Fibroblast of pulmonary artery (primary cell): ENCODE measurements around the gene RTL10.
A peak's percentile ranks its signal among the peaks of the same experiment; 100 is the strongest.
"Not testable (repeated sequence)": the region's sequence is repeated elsewhere in the genome, so short reads cannot be mapped to it uniquely, and the experiment has no call there.

Experiments used
- DNase-seq: peaks from one replicate; pipeline ENCODE4 v3.0.0-alpha.2; 2010; ENCODE audit warnings: low read depth
- H3K4me3 ChIP-seq: replicated peaks from 2 replicates; pipeline ENCODE4 v1.5.1; 2011; ENCODE audit warnings: low read depth, mild to moderate bottlenecking, control low read depth, low read length, moderate library complexity
- TF ChIP-seq, protein P1 (sequence below): IDR thresholded peaks from 2 replicates; pipeline ENCODE4 v1.5.1; 2011; ENCODE audit warnings: mild to moderate bottlenecking, control low read depth, low read length, inconsistent platforms; ENCODE audit errors: missing control alignments

Gene RTL10

DNA sequence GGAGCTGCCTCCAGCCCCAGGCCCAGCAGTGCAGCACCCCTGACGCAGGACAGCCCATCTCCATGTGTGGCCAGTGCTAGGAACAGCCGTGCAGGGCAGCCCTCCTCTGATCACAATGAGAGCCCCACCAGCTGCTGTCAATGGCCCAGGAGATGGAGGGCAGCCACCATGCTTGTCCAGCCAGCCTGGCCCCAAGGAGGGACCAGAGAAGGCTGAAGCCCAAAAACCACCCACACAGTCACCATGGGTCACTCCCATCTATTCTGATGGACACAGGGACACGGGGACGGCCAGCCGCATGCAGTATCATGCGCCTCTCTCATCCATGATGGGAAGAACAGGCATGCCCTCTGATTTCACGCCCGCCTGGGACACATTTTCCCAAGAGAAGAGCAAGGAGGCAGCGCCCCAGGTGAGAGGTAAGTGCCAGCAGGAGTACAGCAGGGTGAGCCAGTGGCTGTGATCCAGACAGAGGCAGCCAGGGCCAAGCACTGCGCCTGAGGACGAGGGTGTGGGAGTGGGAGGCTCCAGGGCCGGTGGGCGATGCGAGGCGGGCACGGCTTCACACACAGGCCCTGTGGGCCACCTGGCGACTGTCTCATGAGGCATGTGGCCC is 33.6 kb upstream of the RTL10 start:
- TF ChIP-seq, protein P1, sequence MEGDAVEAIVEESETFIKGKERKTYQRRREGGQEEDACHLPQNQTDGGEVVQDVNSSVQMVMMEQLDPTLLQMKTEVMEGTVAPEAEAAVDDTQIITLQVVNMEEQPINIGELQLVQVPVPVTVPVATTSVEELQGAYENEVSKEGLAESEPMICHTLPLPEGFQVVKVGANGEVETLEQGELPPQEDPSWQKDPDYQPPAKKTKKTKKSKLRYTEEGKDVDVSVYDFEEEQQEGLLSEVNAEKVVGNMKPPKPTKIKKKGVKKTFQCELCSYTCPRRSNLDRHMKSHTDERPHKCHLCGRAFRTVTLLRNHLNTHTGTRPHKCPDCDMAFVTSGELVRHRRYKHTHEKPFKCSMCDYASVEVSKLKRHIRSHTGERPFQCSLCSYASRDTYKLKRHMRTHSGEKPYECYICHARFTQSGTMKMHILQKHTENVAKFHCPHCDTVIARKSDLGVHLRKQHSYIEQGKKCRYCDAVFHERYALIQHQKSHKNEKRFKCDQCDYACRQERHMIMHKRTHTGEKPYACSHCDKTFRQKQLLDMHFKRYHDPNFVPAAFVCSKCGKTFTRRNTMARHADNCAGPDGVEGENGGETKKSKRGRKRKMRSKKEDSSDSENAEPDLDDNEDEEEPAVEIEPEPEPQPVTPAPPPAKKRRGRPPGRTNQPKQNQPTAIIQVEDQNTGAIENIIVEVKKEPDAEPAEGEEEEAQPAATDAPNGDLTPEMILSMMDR = no peak
- DNase-seq = no peak
- H3K4me3 ChIP-seq = no peak overlapping the region

DNA sequence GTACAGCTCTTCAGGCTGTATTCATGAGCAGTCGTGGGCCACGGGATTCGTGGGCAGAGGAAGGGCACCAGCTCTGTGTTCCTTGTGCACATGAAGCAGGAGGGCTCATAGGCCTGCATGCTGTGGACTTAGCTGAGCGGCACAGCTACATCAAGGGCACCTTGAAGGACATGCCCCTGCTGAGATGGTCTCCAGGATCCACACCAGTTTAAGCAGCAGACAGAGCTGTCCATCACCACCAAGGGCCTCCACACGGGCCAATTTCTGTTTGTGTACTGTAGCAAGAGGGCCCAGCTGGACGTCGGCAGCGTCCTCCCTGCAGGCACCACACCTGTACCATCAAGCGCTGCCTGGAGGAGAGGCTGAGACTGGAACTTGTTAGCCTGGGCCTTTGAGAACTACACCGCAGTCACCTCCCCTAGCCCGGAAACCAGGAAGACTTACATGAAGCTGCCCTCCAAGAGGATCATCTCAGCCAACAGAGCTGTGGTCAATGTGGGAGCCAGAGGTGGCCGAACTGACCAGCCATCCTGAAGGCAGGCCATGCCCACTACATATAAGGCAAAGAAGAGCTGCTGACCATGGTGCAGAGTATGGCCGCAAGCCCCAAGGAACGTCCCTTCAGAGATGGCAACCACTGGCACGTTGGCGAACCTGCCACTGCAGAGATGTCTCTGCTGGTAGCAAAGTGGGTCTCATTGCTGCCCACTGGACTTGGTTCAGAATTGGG is 32.7 kb upstream of the RTL10 start:
- no peak overlapping the region for H3K4me3 ChIP-seq
- DNase-seq = no peak

DNA sequence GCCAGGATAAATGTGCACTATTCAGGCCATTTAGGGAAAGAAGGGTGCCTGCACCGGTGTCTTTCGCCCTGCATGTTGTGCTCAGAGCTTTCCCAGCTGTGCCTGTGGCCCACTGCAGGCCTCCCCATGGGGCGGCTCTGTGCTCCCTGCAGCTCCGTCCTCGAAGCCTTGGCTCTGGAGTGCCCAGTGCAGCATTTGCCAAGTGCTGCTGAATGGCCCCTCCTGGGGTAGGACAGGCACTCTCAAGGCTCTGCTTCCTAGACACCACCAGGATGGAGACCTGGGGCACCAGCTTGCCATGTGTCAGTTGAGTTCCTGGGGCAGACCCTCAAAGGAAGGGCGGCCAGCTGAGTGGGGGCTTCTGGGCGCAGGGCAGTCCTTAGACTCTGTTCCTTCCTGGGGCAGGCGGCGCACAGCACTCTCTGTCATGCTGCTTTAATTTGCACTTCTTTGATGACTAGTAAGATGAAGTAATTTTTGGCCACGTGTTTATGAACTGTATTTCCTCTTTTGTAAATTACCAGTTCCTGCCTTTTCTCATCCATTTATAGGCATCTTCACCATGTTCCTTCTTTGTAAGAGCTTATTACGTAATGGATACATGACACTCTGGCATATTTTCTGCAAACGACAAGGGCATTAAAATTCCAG is 32.1 kb upstream of the RTL10 start:
- H3K4me3 ChIP-seq = no peak overlapping the region
- DNase-seq = peak; percentile 37
- TF ChIP-seq, protein P1 = no peak

More for the DNA sequence above, 32.7 kb upstream of the RTL10 start:
- TF ChIP-seq, protein P1 = no peak

DNA sequence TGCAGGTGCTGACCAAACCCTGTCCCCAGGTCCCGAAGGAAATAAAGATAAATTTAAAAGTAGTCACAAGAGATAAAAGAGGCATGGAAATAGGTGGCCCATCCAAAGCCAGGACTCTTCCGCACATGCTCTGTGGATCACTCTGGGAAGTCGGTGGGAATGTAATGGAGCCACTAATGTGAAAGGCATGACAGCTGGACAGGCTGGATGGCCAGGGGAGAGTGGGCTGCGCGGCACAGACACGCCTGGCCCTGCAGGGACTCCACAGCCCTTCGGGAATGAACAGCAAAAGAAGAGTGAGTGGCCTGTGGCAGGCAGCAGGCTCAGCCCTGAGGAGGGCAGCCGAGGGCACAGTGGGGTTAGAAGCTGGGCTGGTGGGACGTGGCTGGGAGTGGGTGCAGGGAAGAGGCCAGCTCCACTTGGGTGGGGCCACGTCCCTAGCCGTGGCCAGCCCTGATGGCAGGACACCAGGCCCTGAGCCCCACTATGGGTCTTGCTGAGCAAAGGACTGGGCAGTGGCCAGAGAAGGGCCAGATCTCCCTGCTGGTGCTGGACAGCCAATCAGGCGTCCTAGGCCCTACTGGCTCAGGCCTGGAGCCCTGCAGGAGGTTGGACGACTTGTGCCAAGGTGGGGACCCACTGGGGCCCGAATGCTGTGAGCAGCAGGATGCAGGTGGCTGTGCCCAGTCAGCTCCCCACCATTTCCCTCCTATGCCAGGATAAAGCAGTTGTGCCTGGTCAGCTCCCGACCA is 31.3 kb upstream of the RTL10 start:
- TF ChIP-seq, protein P1 = no peak
- no peak overlapping the region for H3K4me3 ChIP-seq
- no peak for DNase-seq

DNA sequence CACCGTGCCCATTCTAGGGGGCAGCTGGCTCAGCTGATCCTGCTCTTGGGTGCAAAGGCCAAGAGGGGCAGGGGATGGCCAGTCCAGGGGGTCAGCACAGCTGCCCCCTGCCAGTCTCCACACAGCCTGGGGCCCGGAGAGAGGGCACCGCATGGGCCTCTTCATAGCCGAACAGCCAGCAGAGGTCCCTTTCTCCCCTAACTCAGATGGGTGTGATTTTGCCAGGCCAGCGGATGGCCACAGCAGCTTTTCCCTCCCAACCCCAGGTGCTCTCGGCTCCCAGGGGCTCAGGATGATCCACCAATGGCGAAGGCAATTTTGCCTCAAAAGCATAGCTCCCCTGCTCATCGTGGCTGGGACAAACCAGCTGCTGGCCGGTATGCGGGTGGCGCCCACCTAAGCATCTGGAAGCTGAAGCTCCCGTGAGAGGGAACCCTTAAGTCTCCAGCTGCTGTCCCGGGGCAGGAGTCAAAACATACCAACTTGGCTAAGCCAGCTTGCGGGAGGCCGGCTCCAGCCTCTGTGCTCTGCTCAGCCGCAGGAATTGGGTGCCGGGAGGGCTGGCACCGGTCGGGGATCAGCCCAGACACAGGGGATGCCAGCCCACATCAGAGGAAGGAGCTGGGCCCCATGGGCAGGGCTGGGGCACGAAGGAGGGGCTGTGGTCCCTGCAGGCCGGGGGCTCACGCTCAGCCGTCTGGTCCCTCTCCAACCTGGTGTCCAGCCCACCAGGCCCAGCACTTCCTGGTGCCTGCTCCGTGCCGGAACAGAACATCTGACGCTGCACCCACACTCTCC is 30.5 kb upstream of the RTL10 start:
- no peak overlapping the region for H3K4me3 ChIP-seq
- DNase-seq = no peak
- TF ChIP-seq, protein P1 = no peak

DNA sequence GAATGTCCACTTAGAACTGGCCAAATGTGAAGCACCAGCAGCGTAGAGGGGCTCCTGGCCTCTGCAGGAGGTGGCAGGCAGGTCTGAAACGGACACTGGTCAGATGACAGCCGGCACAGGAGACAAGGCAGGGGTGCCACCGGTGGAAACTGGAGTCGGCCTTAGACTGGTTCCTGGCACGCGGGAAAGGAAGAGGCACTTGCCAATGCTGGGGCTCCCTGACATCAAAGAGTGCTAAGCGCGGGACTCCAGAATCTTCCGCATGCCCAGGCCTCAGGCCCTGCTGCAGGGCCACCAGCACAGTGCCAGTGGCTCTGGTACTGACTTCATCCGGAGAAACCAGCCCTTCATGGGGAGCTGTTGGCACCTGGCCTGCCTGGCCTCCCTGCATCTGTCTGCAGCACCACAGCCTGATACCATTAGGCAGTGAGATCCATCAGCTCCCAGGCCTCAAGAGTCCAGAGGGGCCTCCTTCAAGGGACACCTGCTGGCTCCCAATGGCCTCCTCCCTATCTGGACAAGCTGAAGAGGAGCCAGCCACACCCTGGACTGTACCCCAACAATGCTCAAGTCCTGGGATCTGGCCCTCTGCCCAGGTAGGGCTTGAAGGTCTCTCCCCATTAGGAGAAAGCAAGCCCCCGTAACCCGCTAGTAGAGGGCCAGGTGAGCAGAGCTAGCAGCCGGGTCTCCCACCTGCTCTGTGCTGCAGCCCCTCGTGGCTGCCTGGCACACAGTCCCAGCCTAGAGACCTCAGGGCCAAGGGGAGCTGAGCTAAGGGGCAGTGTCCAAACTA is 29.7 kb upstream of the RTL10 start:
- no peak for DNase-seq
- no peak overlapping the region for H3K4me3 ChIP-seq
- TF ChIP-seq, protein P1 = no peak

DNA sequence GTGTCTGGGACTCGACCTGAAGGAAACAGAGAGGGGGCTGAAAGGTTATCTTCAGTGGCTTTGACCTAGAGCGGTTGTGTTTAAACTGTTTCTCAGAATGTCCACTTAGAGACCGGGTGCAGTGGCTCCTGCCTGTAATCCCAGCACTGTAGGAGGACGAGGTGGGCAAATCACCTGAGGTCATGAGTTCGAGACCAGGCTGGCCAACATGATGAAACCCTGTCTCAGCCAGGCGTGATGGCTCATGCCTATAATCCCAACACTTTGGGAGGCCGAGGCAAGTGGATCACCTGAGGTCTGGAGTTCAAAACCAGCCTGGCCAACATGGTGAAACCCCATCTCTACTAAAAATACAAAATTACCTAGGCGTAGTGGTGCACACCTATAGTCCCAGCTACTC is 28.8 kb upstream of the RTL10 start:
- not testable (repeated sequence) for H3K4me3 ChIP-seq, DNase-seq
